Stimulated activated effector memory CD8-positive, alpha-beta T cell treated with anti-CD3 and anti-CD28 coated beads, Interleukin-12 subunit alpha, Interleukin-12 subunit beta, amount 100 ng/mL, for 72 hours (primary cell): Measurements from ENCODE around the gene IGF2BP3.
A peak's percentile ranks its signal among the peaks of the same experiment; 100 is the strongest.

Experiments used
- ATAC-seq: fragments of 150-1000 bp; cut with Tn5 transposase; 2 replicates; pipeline ENCODE4 v1.10.0; 2021
- DNase-seq, 2 donors: peaks; one replicate each; pipeline ENCODE4 v3.0.0; 2021 to 2022; ENCODE audit warnings: low spot score in 2 of 2
- H3K27ac Mint-ChIP-seq: one replicate; pipeline ENCODE4 v1.8.0; 2022; ENCODE audit warnings: mild to moderate bottlenecking, mixed read lengths
- H3K36me3 Mint-ChIP-seq: one replicate; pipeline ENCODE4 v1.8.0; 2022; ENCODE audit warnings: mild to moderate bottlenecking, mixed read lengths
- H3K4me1 Mint-ChIP-seq: one replicate; pipeline ENCODE4 v1.8.0; 2022; ENCODE audit warnings: mixed read lengths
- H3K4me3 Mint-ChIP-seq: one replicate; pipeline ENCODE4 v1.8.0; 2022; ENCODE audit warnings: mild to moderate bottlenecking, mixed read lengths
- H3K9me3 Mint-ChIP-seq: one replicate; pipeline ENCODE4 v1.8.0; 2022; ENCODE audit warnings: mixed read lengths

IGF2BP3 gene

DNA sequence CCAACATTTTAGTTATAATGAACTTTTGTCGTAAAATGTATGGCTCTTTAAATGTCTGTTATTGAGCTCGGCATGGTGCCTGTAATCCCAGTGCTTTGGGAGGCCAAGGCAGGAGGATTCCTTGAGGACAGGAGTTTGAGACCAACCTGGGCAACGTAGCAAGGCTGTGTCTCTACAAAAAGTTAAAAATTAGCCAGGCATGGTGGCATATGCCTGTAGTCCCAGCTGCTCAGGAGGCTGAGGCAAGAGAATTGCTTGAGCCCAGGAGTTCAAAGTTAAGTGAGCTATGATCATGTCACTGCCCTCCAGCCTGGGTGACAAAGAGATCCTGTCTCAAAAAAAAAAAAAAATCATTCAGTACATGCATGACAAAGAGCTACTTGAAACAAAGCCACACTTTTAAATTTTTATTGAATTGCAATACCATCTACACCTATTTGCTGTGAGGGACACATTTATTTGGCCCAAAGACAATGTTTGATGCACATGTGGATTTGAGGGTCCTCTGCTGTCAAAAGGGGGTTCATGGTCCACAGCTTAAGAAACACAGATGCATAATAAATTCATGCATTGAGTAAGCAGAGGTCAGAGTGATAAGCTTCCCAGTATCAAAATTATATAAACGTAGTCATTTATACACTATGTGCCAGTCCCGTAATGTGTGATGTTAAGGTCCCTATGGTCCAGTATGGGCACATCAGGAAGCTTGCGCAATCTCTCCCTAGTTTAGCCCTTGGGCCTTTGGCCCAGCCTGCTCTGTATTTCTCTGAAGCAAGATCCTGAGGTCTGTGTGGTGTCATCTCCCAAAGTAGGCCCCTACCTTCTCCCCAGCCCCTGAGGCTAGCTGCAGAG lies 175.5 kb downstream of the IGF2BP3 start:
- Mint-ChIP-seq H3K4me3 (no peak overlapping the region), H3K27ac (no peak overlapping the region), H3K9me3 (peaks cover 4% of the 10 kb centered on the region), H3K36me3 (peaks cover 6% of the 10 kb centered on the region), H3K4me1 (peaks cover 13% of the 10 kb centered on the region)
- no peak for DNase-seq
- no peak for ATAC-seq

DNA sequence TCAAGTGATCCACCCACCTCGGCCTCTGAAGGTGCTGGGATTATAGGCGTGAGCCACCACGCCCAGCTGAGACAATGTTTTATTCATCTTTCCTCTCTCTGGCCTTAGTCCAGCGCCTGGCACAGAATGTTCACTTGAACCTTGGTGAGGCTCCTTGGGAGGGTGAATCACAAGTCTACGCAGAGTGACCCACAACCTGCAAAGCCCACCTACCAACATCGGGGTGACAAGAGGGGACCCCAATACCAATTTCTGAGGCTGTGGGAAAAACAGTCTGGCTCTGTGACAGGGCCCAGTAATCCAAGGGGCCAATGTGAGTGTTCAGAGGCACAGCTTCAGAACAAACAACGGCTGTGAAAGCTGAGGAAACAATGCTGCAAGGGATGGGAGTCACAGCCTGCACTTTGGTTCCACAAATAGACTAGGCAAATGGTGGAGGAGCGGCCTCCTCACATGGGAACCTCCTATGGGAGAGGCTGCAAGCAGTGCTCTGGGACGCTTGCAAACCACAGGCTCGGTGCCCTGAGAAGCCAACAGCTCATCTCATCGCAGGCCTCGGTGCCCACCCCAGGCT lies 176.7 kb downstream of the IGF2BP3 start:
- Mint-ChIP-seq H3K27ac (no peak overlapping the region), H3K9me3 (peaks cover 4% of the 10 kb centered on the region), H3K36me3 (no peaks in the 10 kb centered on the region), H3K4me3 (no peak overlapping the region), H3K4me1 (peaks cover 5% of the 10 kb centered on the region)
- DNase-seq (no peak), ATAC-seq (no peak)

DNA sequence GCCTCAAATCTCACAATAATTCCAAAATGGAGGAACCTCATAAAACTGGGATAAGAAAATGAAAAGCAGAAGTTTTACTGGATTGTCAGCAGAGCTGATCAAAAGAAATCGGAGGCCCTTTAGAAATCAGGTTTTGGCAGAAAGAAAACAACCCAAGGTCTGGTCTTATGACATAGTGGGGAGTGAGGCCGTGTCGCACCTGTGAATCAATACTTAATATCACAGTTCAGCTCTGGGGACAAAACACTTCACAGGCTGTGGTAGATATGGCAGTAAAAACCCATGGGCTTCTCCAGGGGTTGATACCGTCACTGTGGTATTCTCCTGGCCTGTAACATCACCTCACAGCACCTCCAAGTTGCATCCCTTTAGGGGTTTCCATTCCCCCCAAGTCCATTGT lies 177.7 kb downstream of the IGF2BP3 start:
- H3K36me3 Mint-ChIP-seq = no peaks in the 10 kb centered on the region
- H3K4me1 Mint-ChIP-seq = peaks cover 8% of the 10 kb centered on the region
- no peaks in the 10 kb centered on the region for H3K9me3 Mint-ChIP-seq
- no peak overlapping the region for H3K27ac Mint-ChIP-seq
- ATAC-seq (no peak), DNase-seq (no peak)
- no peak overlapping the region for H3K4me3 Mint-ChIP-seq

DNA sequence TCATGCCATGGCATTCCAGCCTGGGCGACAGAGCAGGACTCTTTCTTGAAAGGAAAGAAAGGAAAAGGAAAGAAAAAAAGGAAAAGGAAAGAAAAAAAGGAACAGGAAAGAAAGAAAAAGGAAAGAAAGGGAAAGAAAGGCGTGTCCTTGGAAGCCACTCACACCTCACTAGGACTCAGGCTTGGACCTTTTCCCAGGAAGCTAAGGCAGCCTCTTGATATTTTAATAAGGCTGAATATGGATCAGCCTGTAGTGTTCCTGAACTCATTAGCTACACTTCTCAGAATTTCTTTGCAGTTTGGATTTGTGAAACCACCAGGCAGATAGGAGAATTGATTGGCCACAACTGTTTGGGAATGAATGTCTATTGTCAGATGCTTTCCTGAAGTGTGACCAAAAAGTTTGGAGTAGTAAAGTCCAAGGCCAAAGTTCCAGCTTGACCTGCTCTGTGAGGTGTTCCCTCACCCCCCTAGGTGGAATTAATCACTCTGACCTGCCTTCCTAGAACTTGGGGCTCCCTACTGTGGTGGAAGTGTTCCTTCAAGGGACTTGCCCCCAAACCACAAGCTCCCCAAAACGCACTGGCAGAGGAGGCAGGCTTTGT lies 178.2 kb downstream of the IGF2BP3 start:
- no peak for ATAC-seq
- no peak for DNase-seq
- H3K4me1 Mint-ChIP-seq = peaks cover 10% of the 10 kb centered on the region
- no peak overlapping the region for H3K4me3 Mint-ChIP-seq
- no peaks in the 10 kb centered on the region for H3K36me3 Mint-ChIP-seq
- H3K27ac Mint-ChIP-seq = no peak overlapping the region
- no peaks in the 10 kb centered on the region for H3K9me3 Mint-ChIP-seq

DNA sequence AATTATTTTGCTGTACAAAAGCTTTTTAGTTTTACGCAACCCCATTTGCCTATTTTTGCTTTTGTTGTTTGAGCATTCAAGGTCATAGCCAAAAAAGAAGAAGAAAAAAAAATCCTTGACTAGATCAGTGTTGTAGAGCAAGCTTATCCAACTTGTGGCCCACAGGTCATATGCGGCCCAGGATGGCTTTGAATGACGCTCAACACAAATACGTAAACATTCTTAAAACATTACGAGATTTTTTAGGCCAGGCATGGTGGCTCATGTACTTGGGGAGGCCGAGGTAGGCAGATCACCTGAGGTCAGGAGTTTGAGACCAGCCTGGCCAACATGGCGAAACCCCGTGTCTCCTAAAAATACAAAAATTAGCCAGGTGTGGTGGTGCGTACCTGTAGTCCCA lies 179.3 kb downstream of the IGF2BP3 start:
- no peak for DNase-seq
- ATAC-seq = no peak
- no peak overlapping the region for H3K27ac Mint-ChIP-seq

DNA sequence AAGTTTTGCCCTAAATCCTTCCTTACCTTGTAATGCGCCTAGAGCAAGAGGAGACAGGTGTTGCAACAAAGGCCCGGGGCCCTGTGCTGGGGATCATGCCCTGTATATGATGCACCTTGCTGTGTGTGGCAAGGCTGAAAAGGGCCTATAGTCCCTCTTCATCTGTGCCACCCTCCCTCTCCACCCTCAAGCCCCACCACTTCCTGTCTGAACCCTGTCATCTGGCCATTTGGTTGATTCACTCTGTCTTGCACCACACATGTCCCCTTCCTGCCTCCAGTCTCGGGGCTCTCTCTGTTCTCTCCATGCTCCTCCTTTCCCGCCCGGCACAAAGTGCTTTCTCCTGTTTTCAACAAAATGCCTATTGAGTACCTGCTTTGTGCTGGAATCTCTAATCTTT lies 182.7 kb downstream of the IGF2BP3 start:
- Mint-ChIP-seq H3K9me3 (no peaks in the 10 kb centered on the region), H3K36me3 (no peaks in the 10 kb centered on the region)

More for the DNA sequence above, 179.3 kb downstream of the IGF2BP3 start:
- H3K9me3 Mint-ChIP-seq = no peaks in the 10 kb centered on the region
- H3K4me1 Mint-ChIP-seq = peaks cover 10% of the 10 kb centered on the region
- no peaks in the 10 kb centered on the region for H3K36me3 Mint-ChIP-seq
- H3K4me3 Mint-ChIP-seq = no peak overlapping the region

DNA sequence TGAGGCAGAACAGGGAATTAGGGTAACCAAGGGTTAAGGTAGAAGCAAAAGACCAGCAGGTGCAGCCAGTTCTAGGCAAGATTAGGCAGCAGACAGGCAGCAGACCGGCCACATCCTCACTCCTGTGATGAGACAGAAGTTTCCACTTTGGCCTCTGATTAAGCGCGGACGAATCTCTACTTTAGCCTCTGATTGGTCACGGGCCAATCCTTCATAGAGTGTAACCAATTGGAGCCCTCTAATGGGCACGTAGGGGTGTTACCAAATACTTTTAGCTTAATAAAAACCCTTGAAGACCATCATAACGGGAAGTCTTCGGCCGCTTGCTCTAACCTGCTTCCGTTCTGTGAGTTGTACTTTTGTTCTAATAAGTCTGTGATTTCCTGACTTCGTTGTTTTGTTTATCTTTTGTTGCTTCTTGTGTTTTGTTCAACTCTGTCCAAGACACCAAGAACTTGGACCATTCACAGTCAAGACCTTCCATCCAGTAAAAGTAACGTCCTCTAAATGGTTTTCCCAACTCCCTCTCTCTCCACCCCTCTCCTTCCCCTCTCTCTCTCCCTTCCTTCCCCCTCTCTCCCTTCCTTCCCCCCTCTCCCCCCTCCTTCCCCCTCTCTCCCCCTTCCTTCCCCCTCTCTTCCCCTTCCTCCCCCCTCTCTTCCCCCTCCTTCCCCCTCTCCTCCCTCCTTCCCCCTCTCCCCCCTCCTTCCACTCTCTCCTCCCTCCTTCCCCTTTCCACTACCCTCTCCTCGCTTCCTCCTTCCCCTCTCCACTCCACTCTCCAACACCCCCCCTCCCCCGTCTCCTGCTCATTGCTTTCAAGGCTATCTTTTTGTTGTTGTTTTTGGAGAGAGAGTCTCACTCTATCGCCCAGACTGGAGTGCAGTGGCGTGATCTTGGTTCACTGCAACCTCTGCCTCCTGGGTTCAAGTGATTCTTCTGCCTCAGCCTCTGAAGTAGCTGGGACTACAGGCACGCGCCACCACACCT lies 184.3 kb downstream of the IGF2BP3 start:
- Mint-ChIP-seq H3K36me3 (no peaks in the 10 kb centered on the region), H3K9me3 (no peaks in the 10 kb centered on the region), H3K27ac (no peak overlapping the region), H3K4me3 (no peak overlapping the region), H3K4me1 (peaks cover 10% of the 10 kb centered on the region)
- DNase-seq = no peak
- ATAC-seq = no peak

More for the DNA sequence above, 182.7 kb downstream of the IGF2BP3 start:
- ATAC-seq (peak; percentile 94), DNase-seq (no peak)
- Mint-ChIP-seq H3K27ac (no peak overlapping the region), H3K4me3 (no peak overlapping the region), H3K4me1 (peaks cover 10% of the 10 kb centered on the region)

DNA sequence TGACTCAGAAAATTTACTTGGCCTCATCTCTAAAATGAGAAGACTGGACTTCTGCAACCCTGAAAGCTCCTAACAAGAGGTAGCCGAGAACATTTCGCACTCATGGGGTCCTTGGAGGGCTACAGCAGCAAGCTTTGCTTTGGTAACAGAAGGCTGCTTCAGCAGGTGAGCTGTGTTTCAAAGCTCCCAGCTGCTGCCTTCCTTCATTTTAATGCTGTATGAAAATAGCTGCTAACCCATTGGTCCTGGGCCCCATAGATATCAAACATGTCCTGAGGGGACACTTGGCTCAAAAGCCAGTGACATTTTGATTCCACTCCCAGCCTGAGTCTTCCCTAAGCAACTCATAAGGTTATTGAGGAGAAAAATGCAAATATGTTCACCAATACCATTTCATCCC lies 185.4 kb downstream of the IGF2BP3 start:
- DNase-seq (no peak), ATAC-seq (no peak)
- no peak overlapping the region for H3K27ac Mint-ChIP-seq
- H3K4me3 Mint-ChIP-seq = no peak overlapping the region
- peaks cover 10% of the 10 kb centered on the region for H3K4me1 Mint-ChIP-seq
- no peaks in the 10 kb centered on the region for H3K36me3 Mint-ChIP-seq
- no peaks in the 10 kb centered on the region for H3K9me3 Mint-ChIP-seq

DNA sequence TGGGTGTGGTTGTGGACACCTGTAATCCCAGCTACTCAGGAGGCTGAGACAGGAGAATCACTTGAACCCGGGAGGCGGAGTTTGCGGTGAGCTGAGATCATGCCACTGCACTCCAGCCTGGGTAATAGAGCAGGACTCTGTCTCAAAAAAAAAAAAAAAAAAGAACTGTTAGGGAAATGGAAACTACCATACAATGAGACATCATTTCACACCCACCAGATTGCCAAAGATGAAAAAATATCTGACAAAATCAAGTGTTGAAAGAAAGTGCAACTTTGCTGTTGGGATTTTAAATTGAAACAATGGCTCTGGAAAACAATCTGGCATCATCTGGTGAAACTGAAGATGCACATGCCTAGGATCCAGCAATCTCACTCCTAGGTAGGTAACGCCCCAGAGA lies 187.2 kb downstream of the IGF2BP3 start:
- Mint-ChIP-seq H3K9me3 (no peaks in the 10 kb centered on the region), H3K4me3 (no peak overlapping the region), H3K36me3 (no peaks in the 10 kb centered on the region), H3K27ac (no peak overlapping the region), H3K4me1 (peaks cover 7% of the 10 kb centered on the region)
- no peak for DNase-seq
- no peak for ATAC-seq

DNA sequence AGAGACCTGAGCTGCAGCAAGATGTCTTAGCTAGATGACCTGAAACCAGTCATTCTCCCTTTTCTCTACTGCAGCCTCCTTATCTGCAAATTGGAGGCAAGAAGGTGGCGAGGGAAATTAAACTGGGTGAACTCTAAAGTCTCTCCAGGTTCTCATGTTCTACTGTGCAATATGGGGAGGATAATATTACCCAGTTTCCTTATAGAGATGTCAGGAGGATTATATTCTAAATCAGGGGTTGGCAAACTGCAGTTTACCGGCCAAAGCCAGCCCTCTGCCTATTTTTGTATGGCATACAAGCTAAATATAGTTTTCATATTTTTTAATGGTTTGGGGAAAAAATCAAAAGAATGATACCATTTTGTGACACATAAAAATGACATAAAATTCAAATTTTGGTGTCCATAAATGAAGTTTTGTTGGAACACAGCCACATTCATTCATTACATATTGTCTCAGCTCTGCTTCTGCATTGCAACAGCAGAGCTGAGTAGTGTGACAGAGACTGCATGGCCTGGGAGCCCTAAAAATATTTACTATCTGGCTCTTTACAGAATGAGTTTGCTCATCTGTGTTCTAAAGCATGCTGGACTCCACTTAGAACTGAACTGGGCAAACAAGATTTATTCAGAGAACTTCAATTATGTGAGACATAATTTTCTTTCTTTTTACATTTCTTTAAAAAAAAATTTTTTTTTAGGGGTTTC lies 190.3 kb downstream of the IGF2BP3 start:
- DNase-seq (no peak), ATAC-seq (no peak)
- Mint-ChIP-seq H3K4me1 (no peaks in the 10 kb centered on the region), H3K9me3 (no peaks in the 10 kb centered on the region), H3K27ac (no peak overlapping the region), H3K4me3 (no peak overlapping the region), H3K36me3 (no peaks in the 10 kb centered on the region)

DNA sequence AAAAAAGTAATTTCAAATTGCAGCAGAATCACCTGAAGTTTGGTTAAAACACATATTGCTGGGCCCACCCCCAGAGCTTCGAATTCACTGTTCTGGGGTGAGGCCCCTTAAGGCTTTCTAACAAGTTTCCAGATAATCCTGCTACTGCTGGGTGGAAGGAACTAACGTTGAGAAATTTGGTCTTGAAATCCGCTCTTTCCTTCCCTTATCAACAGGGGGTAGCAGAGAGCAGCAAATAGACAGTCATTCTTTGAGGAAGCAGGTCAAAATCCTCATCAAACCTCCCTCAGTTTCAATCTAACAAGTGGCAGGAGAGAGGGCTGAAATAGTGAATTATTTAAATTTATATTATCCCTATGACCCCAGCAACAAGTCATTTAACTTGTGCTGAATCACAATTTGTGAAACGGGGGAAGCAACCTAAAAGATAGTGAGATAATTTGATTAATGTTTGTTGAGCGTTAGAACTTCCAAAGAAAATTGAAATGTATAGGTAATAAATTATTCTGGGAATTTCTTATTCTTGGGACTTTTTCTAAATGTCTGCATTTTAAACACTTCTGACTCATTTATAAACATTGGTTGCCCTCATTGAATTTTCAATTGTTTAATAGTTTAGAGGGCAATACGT lies 192.8 kb downstream of the IGF2BP3 start:
- Mint-ChIP-seq H3K4me3 (no peak overlapping the region), H3K27ac (no peak overlapping the region), H3K4me1 (peaks cover 10% of the 10 kb centered on the region), H3K36me3 (no peaks in the 10 kb centered on the region), H3K9me3 (no peaks in the 10 kb centered on the region)
- DNase-seq (peak in 1 of 2 donors; percentile 64), ATAC-seq (peak; percentile 43)

DNA sequence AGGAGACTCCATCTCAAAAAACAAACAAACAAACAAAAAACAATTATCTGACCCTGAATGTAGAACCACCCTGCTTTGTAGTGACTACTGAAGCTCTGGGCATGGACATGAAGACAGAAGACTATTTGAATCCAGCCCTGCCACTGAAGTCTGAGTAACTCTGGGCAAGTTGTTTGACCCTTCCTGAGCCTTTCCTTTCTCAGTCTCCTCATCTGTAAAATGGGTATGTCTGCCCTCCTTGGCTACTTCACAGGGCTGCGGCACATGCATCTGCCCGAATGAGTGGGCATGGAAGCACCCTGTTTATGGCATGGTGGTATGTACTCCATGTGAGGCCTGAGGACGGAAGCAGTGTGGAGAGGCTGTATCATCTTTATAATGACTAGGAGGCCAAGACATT lies 193.3 kb downstream of the IGF2BP3 start:
- Mint-ChIP-seq H3K4me3 (no peak overlapping the region), H3K27ac (no peak overlapping the region), H3K36me3 (no peaks in the 10 kb centered on the region), H3K4me1 (peaks cover 10% of the 10 kb centered on the region), H3K9me3 (no peaks in the 10 kb centered on the region)
- ATAC-seq (no peak), DNase-seq (no peak)

DNA sequence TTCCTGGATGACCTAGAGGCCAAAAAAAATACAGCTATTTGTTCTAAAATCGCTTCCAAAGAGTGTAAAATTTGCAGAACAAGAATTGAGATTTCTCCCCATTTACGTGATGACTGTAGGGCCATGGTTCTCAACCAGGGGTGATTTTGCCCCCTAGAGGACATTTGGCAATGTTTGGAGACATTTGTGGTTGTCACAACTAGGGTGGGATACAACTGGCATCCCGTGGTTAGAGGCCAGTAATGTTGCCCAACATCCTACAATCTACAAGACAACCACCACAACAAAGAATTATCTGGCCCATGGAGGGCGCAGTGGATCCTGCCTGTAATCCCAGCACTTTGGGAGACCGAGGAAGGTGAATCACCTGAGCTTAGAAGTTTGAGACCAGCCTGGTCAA lies 193.9 kb downstream of the IGF2BP3 start:
- Mint-ChIP-seq H3K27ac (no peak overlapping the region), H3K4me1 (peaks cover 10% of the 10 kb centered on the region), H3K9me3 (no peaks in the 10 kb centered on the region), H3K4me3 (no peak overlapping the region), H3K36me3 (no peaks in the 10 kb centered on the region)
- no peak for DNase-seq
- no peak for ATAC-seq

DNA sequence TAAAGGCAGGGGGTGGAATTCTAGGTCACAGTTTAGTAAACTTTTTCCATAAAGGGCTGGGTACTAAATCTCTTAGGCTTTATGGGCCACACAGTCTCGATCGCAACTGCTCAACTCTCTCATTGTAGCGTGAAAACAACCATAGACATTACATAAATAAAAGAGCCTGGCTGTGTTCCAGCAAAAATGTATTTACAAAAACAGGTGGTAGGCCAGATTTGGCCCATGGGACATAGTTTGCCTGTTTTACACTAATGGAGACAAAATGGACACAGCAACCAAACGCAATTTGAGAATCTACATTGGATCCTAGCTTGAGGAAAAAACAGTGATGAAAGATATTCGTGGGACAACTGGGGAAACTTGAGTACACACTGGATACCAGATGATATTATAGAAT lies 194.4 kb downstream of the IGF2BP3 start:
- DNase-seq (no peak), ATAC-seq (no peak)
- Mint-ChIP-seq H3K9me3 (no peaks in the 10 kb centered on the region), H3K4me3 (no peak overlapping the region), H3K27ac (no peak overlapping the region), H3K36me3 (no peaks in the 10 kb centered on the region), H3K4me1 (peaks cover 10% of the 10 kb centered on the region)
